ENCODE results near the gene PECR. TPM values are rescaled to one million over a fixed set of nuclear protein-coding genes. Genes with fewer than 3 reads are reported as not detected.

Gene PECR
- total and polyA plus RNA-seq, 2 donors (not counting 1 experiment from before 2014, with no cell fraction given): 9.5 to 16.5 TPM

DNA sequence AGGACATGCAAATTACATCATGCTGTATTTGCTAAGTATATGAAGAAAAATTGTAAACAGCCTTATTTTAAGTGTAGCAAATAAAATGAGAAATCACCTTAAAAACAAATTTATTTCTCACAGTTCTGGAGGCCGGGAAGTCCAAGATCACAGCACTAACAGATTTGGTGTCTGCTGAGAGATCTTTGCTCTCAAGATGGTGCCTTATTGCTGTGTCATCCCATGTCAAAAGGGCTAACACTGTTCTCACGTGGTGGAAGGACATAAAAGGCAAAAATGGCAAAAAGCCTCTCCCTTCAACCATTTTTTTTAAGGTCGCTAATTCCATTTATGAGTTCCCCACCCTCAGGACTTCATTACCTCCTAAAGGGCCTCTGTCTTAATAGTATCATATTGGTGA lies 39.6 kb upstream of the PECR start:
- Histone ChIP-seq H4K20me1 (ENCODE audit: control insufficient read depth, insufficient read depth, low read length, poor library complexity, severe bottlenecking) (peaks cover 41% of the 10 kb centered on the region), H3K9ac (ENCODE audit: low read length) (no peak overlapping the region), H3K36me3 (replicated peaks in 1 of 2; ENCODE audit: control extremely low read depth in 1 of 2, control insufficient read depth in 1 of 2, extremely low read depth in 1 of 2, insufficient read depth in 2 of 2, low read length in 1 of 2) (peaks cover 15 to 94% of the 10 kb centered on the region in 2 experiments), H3K27me3 (replicated peaks in 1 of 4; ENCODE audit: control extremely low read depth in 1 of 4, control insufficient read depth in 3 of 4, insufficient read depth in 4 of 4, low read length in 3 of 4) (no peaks in the 10 kb centered on the region), H3K4me2 (replicated peaks; ENCODE audit: low read depth, low read length, poor library complexity, severe bottlenecking) (no peak overlapping the region), H3K79me2 (ENCODE audit: control insufficient read depth, insufficient read depth, low read length) (peaks cover 96% of the 10 kb centered on the region), H3K4me1 (ENCODE audit: control insufficient read depth in 2 of 2, insufficient read depth in 2 of 2, low read length in 2 of 2) (no peaks in the 10 kb centered on the region), H2AFZ (ENCODE audit: insufficient read depth, low read depth, low read length, poor library complexity, severe bottlenecking) (no peak overlapping the region), H3K4me3 (ENCODE audit: control extremely low read depth in 1 of 5, extremely low read depth in 1 of 5, insufficient read depth in 1 of 5, low read depth in 2 of 5, low read length in 4 of 5) (no peak overlapping the region), H3K27ac (ENCODE audit: low read length in 2 of 2) (no peak overlapping the region), H3K9me3 (ENCODE audit: control extremely low read depth in 1 of 3, control insufficient read depth in 2 of 3, insufficient read depth in 1 of 3, low read length in 2 of 3) (no peaks in the 10 kb centered on the region)
- TF ChIP-seq, protein P1, sequence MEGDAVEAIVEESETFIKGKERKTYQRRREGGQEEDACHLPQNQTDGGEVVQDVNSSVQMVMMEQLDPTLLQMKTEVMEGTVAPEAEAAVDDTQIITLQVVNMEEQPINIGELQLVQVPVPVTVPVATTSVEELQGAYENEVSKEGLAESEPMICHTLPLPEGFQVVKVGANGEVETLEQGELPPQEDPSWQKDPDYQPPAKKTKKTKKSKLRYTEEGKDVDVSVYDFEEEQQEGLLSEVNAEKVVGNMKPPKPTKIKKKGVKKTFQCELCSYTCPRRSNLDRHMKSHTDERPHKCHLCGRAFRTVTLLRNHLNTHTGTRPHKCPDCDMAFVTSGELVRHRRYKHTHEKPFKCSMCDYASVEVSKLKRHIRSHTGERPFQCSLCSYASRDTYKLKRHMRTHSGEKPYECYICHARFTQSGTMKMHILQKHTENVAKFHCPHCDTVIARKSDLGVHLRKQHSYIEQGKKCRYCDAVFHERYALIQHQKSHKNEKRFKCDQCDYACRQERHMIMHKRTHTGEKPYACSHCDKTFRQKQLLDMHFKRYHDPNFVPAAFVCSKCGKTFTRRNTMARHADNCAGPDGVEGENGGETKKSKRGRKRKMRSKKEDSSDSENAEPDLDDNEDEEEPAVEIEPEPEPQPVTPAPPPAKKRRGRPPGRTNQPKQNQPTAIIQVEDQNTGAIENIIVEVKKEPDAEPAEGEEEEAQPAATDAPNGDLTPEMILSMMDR (IDR thresholded peaks at IDR 0.05): no peak
- no peak for TF ChIP-seq EZH2 (IDR thresholded peaks at IDR 0.05; ENCODE audit: borderline replicate concordance, insufficient read depth, low read depth, low read length, poor library complexity, severe bottlenecking)
- no peaks in the 10 kb centered on the region for H3K27me3 Mint-ChIP-seq
- peaks cover 17% of the 10 kb centered on the region for H3K4me1 Mint-ChIP-seq
- POLR2A ChIA-PET: no interaction called here
- intact Hi-C loops (cut with micrococcal nuclease): no loop called here
- ATAC-seq (ENCODE audit: low read depth) (no peak), DNase-seq (no peak)
- CTCF ChIA-PET: no interaction called here
- no peak overlapping the region for H3K4me3 Mint-ChIP-seq
- H3K27ac Mint-ChIP-seq: no peak overlapping the region
- 100% methylated on average over 1 of the region's 3 CpGs for WGBS (ENCODE audit: insufficient coverage)
- no peaks in the 10 kb centered on the region for H3K9me3 Mint-ChIP-seq (ENCODE audit: insufficient read depth)

GRCh38 chr2:216119986-216120385 lies 38.4 kb upstream of the PECR start:
- no peaks in the 10 kb centered on the region for H3K27me3 Mint-ChIP-seq
- WGBS (ENCODE audit: insufficient coverage): no CpG with 5 or more reads among the region's 3 CpGs
- TF ChIP-seq, protein P1 (IDR thresholded peaks at IDR 0.05): no peak
- TF ChIP-seq EZH2 (IDR thresholded peaks at IDR 0.05; ENCODE audit: borderline replicate concordance, insufficient read depth, low read depth, low read length, poor library complexity, severe bottlenecking): no peak
- no peaks in the 10 kb centered on the region for H3K27me3 ChIP-seq (replicated peaks in 1 of 4; ENCODE audit: control extremely low read depth in 1 of 4, control insufficient read depth in 3 of 4, insufficient read depth in 4 of 4, low read length in 3 of 4)
- H3K4me1 ChIP-seq (ENCODE audit: control insufficient read depth in 2 of 2, insufficient read depth in 2 of 2, low read length in 2 of 2): peaks cover 5 to 8% of the 10 kb centered on the region in 2 donors
- peaks cover 95% of the 10 kb centered on the region for H3K79me2 ChIP-seq (ENCODE audit: control insufficient read depth, insufficient read depth, low read length)
- no peak overlapping the region for H3K4me3 Mint-ChIP-seq
- CTCF ChIA-PET: no interaction called here
- no peaks in the 10 kb centered on the region for H3K9me3 Mint-ChIP-seq (ENCODE audit: insufficient read depth)
- no peak overlapping the region for H3K27ac Mint-ChIP-seq
- H4K20me1 ChIP-seq (ENCODE audit: control insufficient read depth, insufficient read depth, low read length, poor library complexity, severe bottlenecking): peaks cover 41% of the 10 kb centered on the region
- no peak overlapping the region for H2AFZ ChIP-seq (ENCODE audit: insufficient read depth, low read depth, low read length, poor library complexity, severe bottlenecking)
- ATAC-seq (ENCODE audit: low read depth): no peak
- H3K4me1 Mint-ChIP-seq: peaks cover 26% of the 10 kb centered on the region
- no peak overlapping the region for H3K4me2 ChIP-seq (replicated peaks; ENCODE audit: low read depth, low read length, poor library complexity, severe bottlenecking)
- peaks cover 15 to 84% of the 10 kb centered on the region in 2 experiments for H3K36me3 ChIP-seq (replicated peaks in 1 of 2; ENCODE audit: control extremely low read depth in 1 of 2, control insufficient read depth in 1 of 2, extremely low read depth in 1 of 2, insufficient read depth in 2 of 2, low read length in 1 of 2)
- DNase-seq: no peak
- no peak overlapping the region for H3K9ac ChIP-seq (ENCODE audit: low read length)
- H3K27ac ChIP-seq (ENCODE audit: low read length in 2 of 2): no peak overlapping the region
- H3K9me3 ChIP-seq (ENCODE audit: control extremely low read depth in 1 of 3, control insufficient read depth in 2 of 3, insufficient read depth in 1 of 3, low read length in 2 of 3): no peaks in the 10 kb centered on the region
- intact Hi-C loops (cut with micrococcal nuclease): no loop called here
- POLR2A ChIA-PET: interaction anchor here (0.7 kb wide), 1 partner anchor 59 kb away, joined by 4 read pairs; no protein-coding TSS in a partner anchor
- H3K4me3 ChIP-seq (ENCODE audit: control extremely low read depth in 1 of 5, extremely low read depth in 1 of 5, insufficient read depth in 1 of 5, low read depth in 2 of 5, low read length in 4 of 5): no peak overlapping the region

Data from B cell (primary cell).